Fibroblast of lung (primary cell): ENCODE measurements around the gene HUNK. TPM values are rescaled to one million over a fixed set of nuclear protein-coding genes. Genes with fewer than 3 reads are reported as not detected.
A peak's percentile ranks its signal among the peaks of the same experiment; 100 is the strongest.

Source experiments
- DNase-seq, 2 donors: peaks; one replicate each; pipeline versions ENCODE4 v3.0.0 to v3.0.0-alpha.2; 2010; ENCODE audit warnings: low read depth in 2 of 2
- H2AFZ ChIP-seq: 2 replicates; pipeline ENCODE4 v1.5.1; 2012; ENCODE audit warnings: low read length, control low read depth, inconsistent platforms
- H3K27ac ChIP-seq: 2 replicates; pipeline ENCODE4 v1.5.1; 2011; ENCODE audit warnings: low read length, control low read depth; ENCODE audit not compliant: insufficient read depth
- H3K27me3 ChIP-seq: 2 replicates; pipeline ENCODE4 v1.5.1; 2011; ENCODE audit warnings: mild to moderate bottlenecking, low read length; ENCODE audit not compliant: control insufficient read depth, insufficient read depth
- H3K36me3 ChIP-seq: 2 replicates; pipeline ENCODE4 v1.5.1; 2011; ENCODE audit warnings: low read length; ENCODE audit not compliant: control insufficient read depth, insufficient read depth
- H3K4me1 ChIP-seq: 2 replicates; pipeline ENCODE4 v1.5.1; 2011; ENCODE audit warnings: low read length; ENCODE audit not compliant: control insufficient read depth, insufficient read depth; ENCODE audit errors: extremely low read depth
- H3K4me2 ChIP-seq: 2 replicates; pipeline ENCODE4 v1.5.1; 2011; ENCODE audit warnings: low read length, control low read depth; ENCODE audit not compliant: insufficient read depth; ENCODE audit errors: extremely low read depth
- H3K4me3 ChIP-seq, 4 experiments: fragments of 200-600 bp in 1 of 4; sonication (generic) in 1 of 4; replicated peaks in 1 of 4; 2 replicates each; pipeline ENCODE4 v1.5.1; 2011 to 2016; ENCODE audit warnings: low read length in 4 of 4, low read depth in 3 of 4, mild to moderate bottlenecking in 3 of 4, control low read depth in 2 of 4, inconsistent platforms in 1 of 4, mixed read lengths in 1 of 4; ENCODE audit not compliant: insufficient read depth in 1 of 4; ENCODE audit errors: control extremely low read depth in 1 of 4
- H3K79me2 ChIP-seq: 2 replicates; pipeline ENCODE4 v1.5.1; 2012; ENCODE audit warnings: mild to moderate bottlenecking, low read length, inconsistent platforms; ENCODE audit not compliant: control insufficient read depth, insufficient read depth
- H3K9ac ChIP-seq: 2 replicates; pipeline ENCODE4 v1.5.1; 2011; ENCODE audit warnings: mild to moderate bottlenecking, low read length, control low read depth; ENCODE audit not compliant: insufficient read depth
- H3K9me3 ChIP-seq: 2 replicates; pipeline ENCODE4 v1.5.1; 2012; ENCODE audit warnings: low read depth, low read length; ENCODE audit not compliant: control insufficient read depth, insufficient read depth
- H4K20me1 ChIP-seq: 2 replicates; pipeline ENCODE4 v1.5.1; 2011; ENCODE audit warnings: low read length; ENCODE audit not compliant: control insufficient read depth, insufficient read depth; ENCODE audit errors: extremely low read depth
- EZH2 ChIP-seq: IDR thresholded peaks from 2 replicates; pipeline ENCODE4 v1.5.1; 2012; ENCODE audit warnings: low read length, control low read depth, mild to moderate bottlenecking; ENCODE audit errors: missing control alignments
- polyA plus RNA-seq, 2 donors: library from polyadenylated mRNA; depleted of rRNA in 1 of 2; stranded (reverse) in 1 of 2; unstranded in 1 of 2; fragments of >200 nt; gene quantifications; 2 replicates each; pipeline ENCODE4 v1.2.1, GENCODE V29; 2011 to 2012; ENCODE audit warnings: missing spikeins in 1 of 2
- total RNA-seq: library from RNA; depleted of rRNA; stranded (reverse); fragments of >200 nt; gene quantifications from 2 replicates; pipeline ENCODE4 v1.2.1, GENCODE V29; 2014
- TF ChIP-seq, protein P1 (sequence below), 2 donors: IDR thresholded peaks in 1 of 2; conservative IDR thresholded peaks in 1 of 2; 1 replicate in 1 of 2; 2 replicates in 1 of 2; pipeline ENCODE4 v1.5.1; 2011 to 2012; ENCODE audit warnings: low read length in 2 of 2, control low read depth in 1 of 2, inconsistent platforms in 1 of 2, low read depth in 1 of 2, mild to moderate bottlenecking in 1 of 2

The HUNK gene
- total and polyA plus RNA-seq, 2 donors (not counting 1 experiment from before 2014, with no cell fraction given) = 0.09 to 0.33 TPM

DNA sequence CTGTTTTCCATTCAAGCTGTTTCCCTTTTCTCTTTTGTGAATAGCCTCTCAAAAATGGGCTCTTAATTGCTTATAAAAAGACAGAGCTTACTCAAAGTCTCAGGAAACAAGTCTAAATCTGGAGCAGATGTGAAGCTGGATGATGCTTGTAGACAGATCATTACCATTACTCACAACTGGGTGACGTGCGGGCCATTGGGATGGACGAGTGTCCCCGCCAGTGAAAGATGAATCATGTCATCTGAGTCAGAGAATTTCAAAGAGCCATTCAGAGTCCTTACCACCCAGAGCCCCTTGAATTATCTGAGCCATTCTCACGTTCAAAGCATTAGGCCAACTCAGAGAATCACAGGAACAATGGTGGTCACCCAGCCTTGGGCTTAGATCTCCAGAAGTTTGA, 134.6 kb downstream of the HUNK start:
- Histone ChIP-seq H3K27ac (no peak overlapping the region), H3K9ac (no peak overlapping the region), H4K20me1 (no peaks in the 10 kb centered on the region), H3K36me3 (no peaks in the 10 kb centered on the region), H3K4me1 (no peaks in the 10 kb centered on the region), H3K79me2 (no peaks in the 10 kb centered on the region), H3K4me2 (no peak overlapping the region), H3K4me3 (no peak overlapping the region), H3K9me3 (no peaks in the 10 kb centered on the region), H3K27me3 (no peaks in the 10 kb centered on the region), H2AFZ (no peak overlapping the region)
- peak in 1 of 2 donors; percentile 58 for DNase-seq
- TF ChIP-seq, protein P1, sequence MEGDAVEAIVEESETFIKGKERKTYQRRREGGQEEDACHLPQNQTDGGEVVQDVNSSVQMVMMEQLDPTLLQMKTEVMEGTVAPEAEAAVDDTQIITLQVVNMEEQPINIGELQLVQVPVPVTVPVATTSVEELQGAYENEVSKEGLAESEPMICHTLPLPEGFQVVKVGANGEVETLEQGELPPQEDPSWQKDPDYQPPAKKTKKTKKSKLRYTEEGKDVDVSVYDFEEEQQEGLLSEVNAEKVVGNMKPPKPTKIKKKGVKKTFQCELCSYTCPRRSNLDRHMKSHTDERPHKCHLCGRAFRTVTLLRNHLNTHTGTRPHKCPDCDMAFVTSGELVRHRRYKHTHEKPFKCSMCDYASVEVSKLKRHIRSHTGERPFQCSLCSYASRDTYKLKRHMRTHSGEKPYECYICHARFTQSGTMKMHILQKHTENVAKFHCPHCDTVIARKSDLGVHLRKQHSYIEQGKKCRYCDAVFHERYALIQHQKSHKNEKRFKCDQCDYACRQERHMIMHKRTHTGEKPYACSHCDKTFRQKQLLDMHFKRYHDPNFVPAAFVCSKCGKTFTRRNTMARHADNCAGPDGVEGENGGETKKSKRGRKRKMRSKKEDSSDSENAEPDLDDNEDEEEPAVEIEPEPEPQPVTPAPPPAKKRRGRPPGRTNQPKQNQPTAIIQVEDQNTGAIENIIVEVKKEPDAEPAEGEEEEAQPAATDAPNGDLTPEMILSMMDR (conservative IDR thresholded peaks at IDR 0.05 in 1 of 2, IDR thresholded peaks at IDR 0.05 in 1 of 2; ENCODE audit: low read depth in 1 of 2, low read length in 2 of 2) = no peak
- TF ChIP-seq EZH2 = no peak

DNA sequence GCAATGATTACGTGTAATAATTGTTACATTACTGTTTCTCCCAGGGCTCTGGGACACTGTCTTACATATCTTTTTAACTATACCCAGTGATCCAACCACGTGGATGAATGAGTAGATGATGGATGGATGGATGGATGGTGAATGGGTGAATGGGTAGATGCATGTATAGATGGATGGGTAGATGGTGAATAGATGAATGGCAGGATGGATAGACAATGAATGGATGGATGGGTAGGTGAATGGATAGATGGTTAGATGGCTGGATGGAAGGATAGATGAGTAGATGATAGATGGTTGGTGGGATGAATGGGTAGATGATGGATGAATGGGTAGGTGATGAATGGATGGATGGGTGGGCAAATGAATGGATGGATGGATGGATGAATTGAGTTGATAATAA, 135.9 kb downstream of the HUNK start:
- no peak overlapping the region for H3K9ac ChIP-seq
- H3K36me3 ChIP-seq = no peaks in the 10 kb centered on the region
- H3K9me3 ChIP-seq = no peaks in the 10 kb centered on the region
- no peaks in the 10 kb centered on the region for H3K79me2 ChIP-seq
- no peak for DNase-seq
- H3K27me3 ChIP-seq = no peaks in the 10 kb centered on the region
- no peak overlapping the region for H2AFZ ChIP-seq
- no peak overlapping the region for H3K27ac ChIP-seq
- H3K4me3 ChIP-seq = no peak overlapping the region
- no peak for TF ChIP-seq EZH2
- TF ChIP-seq, protein P1 (conservative IDR thresholded peaks at IDR 0.05 in 1 of 2, IDR thresholded peaks at IDR 0.05 in 1 of 2; ENCODE audit: low read depth in 1 of 2, low read length in 2 of 2) = no peak
- no peaks in the 10 kb centered on the region for H4K20me1 ChIP-seq
- H3K4me2 ChIP-seq = no peak overlapping the region
- no peaks in the 10 kb centered on the region for H3K4me1 ChIP-seq

DNA sequence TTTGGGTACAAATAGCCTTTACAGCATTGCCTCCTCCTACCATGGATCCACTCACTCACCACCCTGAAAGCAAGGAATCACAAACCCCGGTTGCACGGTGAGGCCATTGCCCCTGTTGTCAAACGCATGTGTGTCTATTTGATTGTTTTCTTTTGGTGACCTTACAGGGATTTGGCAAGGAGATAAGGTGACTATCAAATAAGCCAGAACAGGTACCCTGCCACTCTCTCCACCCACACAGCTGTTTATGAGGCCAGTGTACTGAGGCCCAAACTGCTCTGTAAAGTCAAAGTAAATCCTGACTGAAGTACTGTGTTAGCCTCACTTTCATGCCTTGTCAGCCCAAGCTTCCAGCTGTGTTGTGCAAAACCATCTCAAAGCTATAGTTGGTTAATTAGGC, 136.4 kb downstream of the HUNK start:
- Histone ChIP-seq H3K9me3 (no peaks in the 10 kb centered on the region), H3K27ac (no peak overlapping the region), H3K4me2 (no peak overlapping the region), H3K27me3 (no peaks in the 10 kb centered on the region), H3K4me1 (no peaks in the 10 kb centered on the region), H3K4me3 (no peak overlapping the region), H3K9ac (no peak overlapping the region), H3K36me3 (no peaks in the 10 kb centered on the region), H2AFZ (no peak overlapping the region), H4K20me1 (no peaks in the 10 kb centered on the region), H3K79me2 (no peaks in the 10 kb centered on the region)
- TF ChIP-seq, protein P1 (conservative IDR thresholded peaks at IDR 0.05 in 1 of 2, IDR thresholded peaks at IDR 0.05 in 1 of 2; ENCODE audit: low read depth in 1 of 2, low read length in 2 of 2) = no peak
- TF ChIP-seq EZH2 = no peak
- no peak for DNase-seq
